Measurements from ENCODE around the gene SYNGR2. TPM values are rescaled to one million over a fixed set of nuclear protein-coding genes. Genes with fewer than 3 reads are reported as not detected.

SYNGR2 gene
- total RNA-seq, 1 experiment from 2014 or later, result 148 TPM

- H2AFZ ChIP-seq (ENCODE audit: low read depth, low read length, poor library complexity, severe bottlenecking), result no peak overlapping the region
- TSS peak; percentile 40 for BruUV-seq (replicated peaks)
These were observed 40.4 kb upstream of the SYNGR2 start for GRCh38 chr17:78127888-78128550.

GRCh38 chr17:78128551-78129350 lies 39.6 kb upstream of the SYNGR2 start, which contains the start of gene TMC6:
Gene TMC6, minus strand, starts transcription at chr17:78128755. Its CDS starts 1,923 bp downstream, at chr17:78126832.
- H3K9me3 ChIP-seq (ENCODE audit: control insufficient read depth in 1 of 2, insufficient read depth in 1 of 2, low read depth in 1 of 2, low read length in 2 of 2), result no peaks in the 10 kb centered on the region
- DNase-seq (ENCODE audit: low read depth, low spot score) (peak; percentile 64), ATAC-seq (peak; percentile 81)
- TF ChIP-seq POLR2AphosphoS5 (IDR thresholded peaks at IDR 0.05; ENCODE audit: low read depth, low read length) (peak; percentile 94), ZBTB33 (IDR thresholded peaks at IDR 0.05; ENCODE audit: extremely low read depth, insufficient replicate concordance, low read length) (peak; percentile 54), YY1 (IDR thresholded peaks at IDR 0.05; ENCODE audit: extremely low read depth, insufficient replicate concordance, low read depth, low read length) (peak; percentile 35), CBX3 (IDR thresholded peaks at IDR 0.05; ENCODE audit: low read depth) (no peak), FOSL1 (IDR thresholded peaks at IDR 0.05; ENCODE audit: low read depth) (no peak), POLR2A (IDR thresholded peaks at IDR 0.05; ENCODE audit: borderline replicate concordance, extremely low read depth, insufficient read depth, insufficient read length) (peak; percentile 19)
- BruUV-seq (replicated peaks), result no TSS peak
- H3K27me3 ChIP-seq (ENCODE audit: insufficient read depth, low read length), result no peaks in the 10 kb centered on the region
- RAD21 ChIA-PET (ENCODE audit: low non-redundant PET in 1 of 2, low total read pairs in 2 of 2, uncharacterized antibody in 2 of 2, unreplicated experiment in 2 of 2), result interaction anchor here (0.7 to 1.4 kb wide), 5 partner anchors 13 to 122 kb away, joined by 3 to 6 read pairs (median 4); partner anchors contain the start of gene AFMID (in 1 of the 2)
- no peaks in the 10 kb centered on the region for H3K9me2 ChIP-seq (ENCODE audit: insufficient read depth)
- H3K79me2 ChIP-seq (ENCODE audit: insufficient read depth, low read length), result peaks cover 17% of the 10 kb centered on the region; the same call in 1 of the 2 replicates
- H4K20me1 ChIP-seq (ENCODE audit: insufficient read depth), result no peaks in the 10 kb centered on the region
- CTCF ChIA-PET, result interaction anchor here (1.0 to 2.1 kb wide), 5 partner anchors 9 to 44 kb away, joined by 4 to 9 read pairs (median 6); no protein-coding TSS in a partner anchor
- H3K36me3 ChIP-seq (ENCODE audit: control insufficient read depth in 1 of 2, insufficient read depth in 2 of 2, low read length in 2 of 2), result peaks cover 0 to 5% of the 10 kb centered on the region in 2 experiments; a peak in 2 of 4 replicates
- peak within 1 kb of the TSS; percentile 77 for H3K9ac ChIP-seq (ENCODE audit: low read length)
- POLR2A ChIA-PET, result interaction anchor here (0.7 to 4.2 kb wide), 8 partner anchors 10 to 58 kb away, joined by 3 to 35 read pairs (median 4); partner anchors contain the start of genes AFMID and TK1
- peak within 1 kb of the TSS; percentile 89 to 92 for H3K4me3 ChIP-seq (replicated peaks in 1 of 2; ENCODE audit: low read depth in 1 of 2, low read length in 2 of 2)
- intact Hi-C loops (cut with micrococcal nuclease), result loop anchor here (5.0 kb wide), 1 partner anchor 124 kb away; no protein-coding TSS in a partner anchor
- peak within 1 kb of the TSS; percentile 95 for H3K27ac ChIP-seq (ENCODE audit: low read depth, low read length)
- H3K4me2 ChIP-seq (ENCODE audit: low read length), result peak within 1 kb of the TSS; percentile 96
- H2AFZ ChIP-seq (ENCODE audit: low read depth, low read length, poor library complexity, severe bottlenecking), result peak within 1 kb of the TSS; percentile 58
- H3K4me1 ChIP-seq (ENCODE audit: control insufficient read depth in 1 of 2, insufficient read depth in 2 of 2, low read length in 2 of 2), result peaks cover 39 to 62% of the 10 kb centered on the region in 2 experiments

More at GRCh38 chr17:78127888-78128550, 40.4 kb upstream of the SYNGR2 start:
- peak; percentile 44 for ATAC-seq
- peak overlapping the region; percentile 77 for H3K9ac ChIP-seq (ENCODE audit: low read length)
- H3K4me1 ChIP-seq (ENCODE audit: control insufficient read depth in 1 of 2, insufficient read depth in 2 of 2, low read length in 2 of 2), result peaks cover 38 to 58% of the 10 kb centered on the region in 2 experiments
- TF ChIP-seq SIN3A (IDR thresholded peaks at IDR 0.05; ENCODE audit: low read depth), result no peak
- peak; percentile 33; the same call in 1 of the 2 replicates for TF ChIP-seq ZFX (IDR thresholded peaks at IDR 0.05)
- no peaks in the 10 kb centered on the region for H3K27me3 ChIP-seq (ENCODE audit: insufficient read depth, low read length)
- H3K79me2 ChIP-seq (ENCODE audit: insufficient read depth, low read length), result peaks cover 17% of the 10 kb centered on the region; the same call in 1 of the 2 replicates
- ChIA-PET RAD21 (ENCODE audit: low non-redundant PET in 1 of 2, low total read pairs in 2 of 2, uncharacterized antibody in 2 of 2, unreplicated experiment in 2 of 2) (interaction anchor here in 1 of 2 experiments (0.8 to 1.4 kb wide), 4 partner anchors 14 to 123 kb away, joined by 3 to 6 read pairs (median 4); partner anchors contain the start of gene AFMID), POLR2A (interaction anchor here (1.0 to 4.2 kb wide), 7 partner anchors 9 to 59 kb away, joined by 3 to 35 read pairs (median 9); partner anchors contain the start of genes AFMID and TK1), CTCF (interaction anchor here (1.0 to 2.1 kb wide), 5 partner anchors 9 to 43 kb away, joined by 4 to 9 read pairs (median 6); no protein-coding TSS in a partner anchor)
- H3K9me2 ChIP-seq (ENCODE audit: insufficient read depth), result no peaks in the 10 kb centered on the region
- no peaks in the 10 kb centered on the region for H4K20me1 ChIP-seq (ENCODE audit: insufficient read depth)
- peaks cover 2 to 12% of the 10 kb centered on the region in 2 experiments; a peak in 3 of 4 replicates for H3K36me3 ChIP-seq (ENCODE audit: control insufficient read depth in 1 of 2, insufficient read depth in 2 of 2, low read length in 2 of 2)
- no peaks in the 10 kb centered on the region for H3K9me3 ChIP-seq (ENCODE audit: control insufficient read depth in 1 of 2, insufficient read depth in 1 of 2, low read depth in 1 of 2, low read length in 2 of 2)
- DNase-seq (ENCODE audit: low read depth, low spot score), result no peak
- intact Hi-C loops (cut with micrococcal nuclease), result loop anchor here (5.0 kb wide), 1 partner anchor 124 kb away; no protein-coding TSS in a partner anchor
- peak overlapping the region; percentile 95 for H3K27ac ChIP-seq (ENCODE audit: low read depth, low read length)
- H3K4me2 ChIP-seq (ENCODE audit: low read length), result peak overlapping the region; percentile 96
- H3K4me3 ChIP-seq (replicated peaks in 1 of 2; ENCODE audit: low read depth in 1 of 2, low read length in 2 of 2), result peak overlapping the region; percentile 89 to 92
